Smooth muscle cell of the umbilical artery (primary cell): ENCODE measurements around the gene SLC44A2. TPM values are rescaled to one million over a fixed set of nuclear protein-coding genes. Genes with fewer than 3 reads are reported as not detected.

Experiments
- total RNA-seq: library from RNA; depleted of rRNA; stranded (reverse); fragments of >200 nt; gene quantifications from 2 replicates; pipeline ENCODE4 v1.2.3, GENCODE V29; 2014

Gene SLC44A2
- 42.5 and 59.3 TPM in 2 replicates for total RNA-seq

GRCh38 chr19:10625003-10625761 is at the start of gene SLC44A2:
TSS of gene SLC44A2 (plus strand) at chr19:10625553. CDS start at chr19:10625634, 81 bp downstream.

DNA sequence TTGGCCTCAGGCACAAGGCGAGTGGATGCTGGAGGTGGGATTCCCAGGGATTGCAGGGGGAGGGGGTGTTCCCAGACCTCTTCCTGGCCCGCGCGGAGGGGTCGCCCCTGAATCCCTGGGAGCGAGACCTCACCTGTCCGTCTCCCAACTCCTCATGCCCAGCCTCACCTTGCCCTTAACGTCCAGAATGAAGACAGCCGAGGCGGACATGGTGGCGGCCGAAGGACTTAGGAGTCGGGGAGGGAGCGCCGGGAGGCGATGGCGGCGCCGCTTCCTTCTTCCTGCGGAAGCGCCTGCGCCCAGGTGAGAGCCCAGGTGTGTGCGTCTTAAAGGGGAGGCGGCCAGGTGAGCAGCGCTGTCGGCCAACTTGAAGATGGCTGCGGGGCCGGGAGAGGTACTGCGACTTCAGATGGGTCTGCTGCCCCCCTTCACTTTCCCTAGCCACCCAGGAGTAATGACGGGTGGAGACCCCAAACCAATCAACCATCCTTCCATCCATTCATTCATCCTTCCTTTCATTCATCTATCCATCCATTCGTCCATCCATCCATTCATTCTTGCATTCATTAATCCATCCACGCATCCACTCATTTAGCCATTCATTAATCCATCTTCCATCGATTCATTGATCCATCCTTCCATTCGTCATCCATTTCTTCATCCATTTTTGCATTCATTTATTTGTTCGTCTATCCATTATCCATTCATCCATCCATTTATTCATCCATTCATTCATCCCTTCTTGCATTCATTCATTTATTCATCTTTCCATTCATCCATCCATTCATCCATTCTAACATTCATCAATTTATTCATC is 38.1 kb upstream of the SLC44A2 start, which contains the start of gene AP1M2:
Gene AP1M2 (minus strand): TSS at position 291 of the 817 bp plus-strand sequence. CDS start 81 bp downstream, at position 210.

DNA sequence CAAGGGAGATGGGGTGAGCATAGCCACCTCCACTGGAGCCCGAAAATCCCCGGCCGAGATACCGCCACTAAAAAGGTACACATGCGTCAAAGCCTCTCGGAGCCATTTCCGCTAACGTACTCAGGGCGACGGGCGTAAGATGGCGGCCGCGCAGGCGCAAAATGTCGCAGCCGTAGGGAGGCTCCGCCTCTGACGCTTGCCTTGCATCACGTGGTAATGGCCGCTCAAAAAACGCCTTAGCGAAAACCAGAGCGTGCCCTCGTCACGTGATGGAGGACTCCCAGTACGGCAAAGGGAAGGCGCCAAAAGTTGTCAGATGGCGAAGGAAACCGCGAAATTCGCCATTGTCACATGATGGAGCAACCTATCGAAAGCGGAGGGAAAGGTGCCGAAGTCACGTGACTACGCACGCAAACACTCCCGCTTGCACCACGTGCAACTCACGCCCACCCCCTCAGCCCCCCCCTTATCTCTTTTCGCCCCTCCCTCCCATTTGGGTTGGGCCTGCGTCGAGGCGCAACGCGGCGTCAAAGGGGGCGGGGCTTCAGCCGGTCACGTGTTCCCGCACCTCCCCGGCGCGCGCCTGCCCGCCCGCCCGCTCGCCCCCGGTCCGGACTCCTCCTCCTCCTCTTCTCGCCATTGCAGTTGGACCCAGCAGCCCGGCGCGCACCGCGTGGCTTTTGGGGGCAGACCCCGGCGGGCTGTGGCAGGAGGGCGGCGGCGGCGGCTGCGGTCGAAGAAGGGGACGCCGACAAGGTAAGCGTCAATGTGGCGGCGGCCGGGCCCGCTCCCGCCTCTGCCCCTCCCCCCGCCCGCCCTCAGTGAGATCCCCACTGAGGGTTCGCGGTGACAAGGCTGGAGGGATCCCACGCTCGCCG is 28.6 kb downstream of the SLC44A2 start, which contains the start of gene ILF3:
Gene ILF3 (plus strand): TSS at position 615 of the 878 bp plus-strand sequence. CDS start 16,260 bp downstream, outside the sequence.

Other genes starting within 250 kb of the SLC44A2 start
- 67.4 and 86.4 TPM in 2 replicates for gene TYK2, start 245.0 kb upstream of the SLC44A2 start, total RNA-seq
- gene CDC37, start 222.0 kb upstream of the SLC44A2 start, total RNA-seq: 177 and 241 TPM in 2 replicates
- gene PDE4A, start 205.0 kb upstream of the SLC44A2 start, total RNA-seq: 3.3 and 6.2 TPM in 2 replicates
- 68.0 and 81.0 TPM in 2 replicates for gene KEAP1, start 122.2 kb upstream of the SLC44A2 start, total RNA-seq
- gene S1PR5, start 108.1 kb upstream of the SLC44A2 start, total RNA-seq: 5.4 and 7.4 TPM in 2 replicates
- 10.7 and 15.6 TPM in 2 replicates for gene ATG4D, start 81.6 kb upstream of the SLC44A2 start, total RNA-seq
- 8.0 and 9.8 TPM in 2 replicates for gene KRI1, start 59.5 kb upstream of the SLC44A2 start, total RNA-seq
- 6.8 and 8.7 TPM in 2 replicates for gene CDKN2D, start 56.6 kb upstream of the SLC44A2 start, total RNA-seq
- not detected in 2 replicates for gene AP1M2, start 38.2 kb upstream of the SLC44A2 start, total RNA-seq
- gene ILF3, start 28.8 kb downstream of the SLC44A2 start, total RNA-seq: 87.6 and 151 TPM in 2 replicates
- 20.1 and 26.4 TPM in 2 replicates for gene QTRT1, start 75.9 kb downstream of the SLC44A2 start, total RNA-seq
- gene DNM2, start 92.5 kb downstream of the SLC44A2 start, total RNA-seq: 76.6 and 120 TPM in 2 replicates
- gene TMED1, start 210.7 kb downstream of the SLC44A2 start, total RNA-seq: 49.0 and 91.5 TPM in 2 replicates
- 0.30 and 0.69 TPM in 2 replicates for gene C19orf38, start 222.9 kb downstream of the SLC44A2 start, total RNA-seq
- 18.1 and 50.1 TPM in 2 replicates for gene CARM1, start 246.0 kb downstream of the SLC44A2 start, total RNA-seq